ENCODE measurements around the gene PRR23E.

DNA sequence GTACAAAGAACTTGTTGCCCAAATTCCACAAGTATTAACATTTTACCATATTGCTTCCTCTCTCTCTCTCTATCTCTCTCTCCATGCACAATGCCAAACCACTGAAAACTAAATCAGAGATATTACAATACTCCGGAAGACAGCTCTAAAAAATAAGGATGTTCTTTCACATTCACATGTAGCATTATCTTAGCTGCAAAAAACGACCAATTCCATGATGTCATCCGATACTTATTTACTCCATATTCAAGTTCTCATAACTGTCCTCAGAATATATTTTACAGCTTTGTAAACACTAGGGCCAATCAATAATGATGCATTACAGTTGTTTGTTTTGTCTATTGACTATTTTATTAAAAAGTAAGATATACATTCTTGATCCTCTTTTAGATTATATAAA is 7.7 kb upstream of the PRR23E start:
- TF ChIP-seq, protein P1, sequence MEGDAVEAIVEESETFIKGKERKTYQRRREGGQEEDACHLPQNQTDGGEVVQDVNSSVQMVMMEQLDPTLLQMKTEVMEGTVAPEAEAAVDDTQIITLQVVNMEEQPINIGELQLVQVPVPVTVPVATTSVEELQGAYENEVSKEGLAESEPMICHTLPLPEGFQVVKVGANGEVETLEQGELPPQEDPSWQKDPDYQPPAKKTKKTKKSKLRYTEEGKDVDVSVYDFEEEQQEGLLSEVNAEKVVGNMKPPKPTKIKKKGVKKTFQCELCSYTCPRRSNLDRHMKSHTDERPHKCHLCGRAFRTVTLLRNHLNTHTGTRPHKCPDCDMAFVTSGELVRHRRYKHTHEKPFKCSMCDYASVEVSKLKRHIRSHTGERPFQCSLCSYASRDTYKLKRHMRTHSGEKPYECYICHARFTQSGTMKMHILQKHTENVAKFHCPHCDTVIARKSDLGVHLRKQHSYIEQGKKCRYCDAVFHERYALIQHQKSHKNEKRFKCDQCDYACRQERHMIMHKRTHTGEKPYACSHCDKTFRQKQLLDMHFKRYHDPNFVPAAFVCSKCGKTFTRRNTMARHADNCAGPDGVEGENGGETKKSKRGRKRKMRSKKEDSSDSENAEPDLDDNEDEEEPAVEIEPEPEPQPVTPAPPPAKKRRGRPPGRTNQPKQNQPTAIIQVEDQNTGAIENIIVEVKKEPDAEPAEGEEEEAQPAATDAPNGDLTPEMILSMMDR (IDR thresholded peaks at IDR 0.05): no peak
- no peak for TF ChIP-seq POLR2A (IDR thresholded peaks at IDR 0.05)
